SU-DHL-6 (cell line): Measurements from ENCODE around the gene COL12A1.

Source experiments
- EZH2phosphoT487 ChIP-seq: fragments of 200-600 bp; sonication (generic), shearing (Covaris generic); conservative IDR thresholded peaks from 2 replicates; pipeline ENCODE4 v1.6.1; 2018; ENCODE audit warnings: mild to moderate bottlenecking, antibody characterized with exemption, low read length, moderate library complexity, mixed read lengths
- TF ChIP-seq, protein P1 (sequence below): fragments of 200-600 bp; sonication (generic); IDR thresholded peaks from one replicate; pipeline ENCODE4 v1.5.1; 2017; ENCODE audit warnings: antibody characterized with exemption, mild to moderate bottlenecking, low read length, moderate library complexity; ENCODE audit not compliant: insufficient read depth, poor library complexity, severe bottlenecking

- TF ChIP-seq, protein P1, sequence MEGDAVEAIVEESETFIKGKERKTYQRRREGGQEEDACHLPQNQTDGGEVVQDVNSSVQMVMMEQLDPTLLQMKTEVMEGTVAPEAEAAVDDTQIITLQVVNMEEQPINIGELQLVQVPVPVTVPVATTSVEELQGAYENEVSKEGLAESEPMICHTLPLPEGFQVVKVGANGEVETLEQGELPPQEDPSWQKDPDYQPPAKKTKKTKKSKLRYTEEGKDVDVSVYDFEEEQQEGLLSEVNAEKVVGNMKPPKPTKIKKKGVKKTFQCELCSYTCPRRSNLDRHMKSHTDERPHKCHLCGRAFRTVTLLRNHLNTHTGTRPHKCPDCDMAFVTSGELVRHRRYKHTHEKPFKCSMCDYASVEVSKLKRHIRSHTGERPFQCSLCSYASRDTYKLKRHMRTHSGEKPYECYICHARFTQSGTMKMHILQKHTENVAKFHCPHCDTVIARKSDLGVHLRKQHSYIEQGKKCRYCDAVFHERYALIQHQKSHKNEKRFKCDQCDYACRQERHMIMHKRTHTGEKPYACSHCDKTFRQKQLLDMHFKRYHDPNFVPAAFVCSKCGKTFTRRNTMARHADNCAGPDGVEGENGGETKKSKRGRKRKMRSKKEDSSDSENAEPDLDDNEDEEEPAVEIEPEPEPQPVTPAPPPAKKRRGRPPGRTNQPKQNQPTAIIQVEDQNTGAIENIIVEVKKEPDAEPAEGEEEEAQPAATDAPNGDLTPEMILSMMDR = no peak
- TF ChIP-seq EZH2phosphoT487 = no peak
These were observed 49.5 kb downstream of the COL12A1 start for GRCh38 chr6:75156186-75156878.
